ENCODE measurements around the gene ZNHIT6.

GRCh38 chr1:85707990-85708828 lies at the start of gene ZNHIT6:
- TF ChIP-seq CTCF (conservative IDR thresholded peaks at IDR 0.05 in 1 of 2, IDR thresholded peaks at IDR 0.05 in 1 of 2; ENCODE audit: extremely low read depth in 1 of 2, insufficient read depth in 1 of 2, low read depth in 1 of 2, low read length in 2 of 2), result peak in 1 of 2 donors; percentile 42
- no peak for TF ChIP-seq EZH2 (IDR thresholded peaks at IDR 0.05; ENCODE audit: borderline replicate concordance, low read length)
